ENCODE results near the gene ARHGAP9. TPM values are rescaled to one million over a fixed set of nuclear protein-coding genes. Genes with fewer than 3 reads are reported as not detected.
"Not testable (repeated sequence)": the region's sequence is repeated elsewhere in the genome, so short reads cannot be mapped to it uniquely, and the experiment has no call there.

Gene ARHGAP9
- total RNA-seq, 1 donor from 2014 or later: 1.1 TPM

- H3K36me3 ChIP-seq (ENCODE audit: control insufficient read depth, insufficient read depth, low read length): peaks cover 2% of the 10 kb centered on the region
- no peak for TF ChIP-seq CTCF (IDR thresholded peaks at IDR 0.05; ENCODE audit: insufficient read depth, low read length, poor library complexity, severe bottlenecking)
- H3K4me3 ChIP-seq (ENCODE audit: low read depth, low read length): peak overlapping the region; percentile 90
- no peaks in the 10 kb centered on the region for H3K27me3 ChIP-seq (ENCODE audit: control insufficient read depth, insufficient read depth, low read length)
- DNase-seq (ENCODE audit: low read depth): no peak
These were observed 38.7 kb upstream of the ARHGAP9 start for GRCh38 chr12:57518176-57518919.

GRCh38 chr12:57517718-57518117 is 38.1 kb upstream of the ARHGAP9 start:
- H3K4me3 ChIP-seq (ENCODE audit: low read depth, low read length); H3K36me3 ChIP-seq (ENCODE audit: control insufficient read depth, insufficient read depth, low read length); H3K27me3 ChIP-seq (ENCODE audit: control insufficient read depth, insufficient read depth, low read length); DNase-seq (ENCODE audit: low read depth): not testable (repeated sequence)

GRCh38 chr12:57517187-57517586 is 37.5 kb upstream of the ARHGAP9 start:
- Histone ChIP-seq H3K27me3 (ENCODE audit: control insufficient read depth, insufficient read depth, low read length) (no peaks in the 10 kb centered on the region), H3K4me3 (ENCODE audit: low read depth, low read length) (no peak overlapping the region), H3K36me3 (ENCODE audit: control insufficient read depth, insufficient read depth, low read length) (peaks cover 2% of the 10 kb centered on the region)
- TF ChIP-seq CTCF (IDR thresholded peaks at IDR 0.05; ENCODE audit: insufficient read depth, low read length, poor library complexity, severe bottlenecking): no peak
- DNase-seq (ENCODE audit: low read depth): no peak

GRCh38 chr12:57516617-57517153 is 37.0 kb upstream of the ARHGAP9 start:
- no peak overlapping the region for H3K4me3 ChIP-seq (ENCODE audit: low read depth, low read length)
- H3K36me3 ChIP-seq (ENCODE audit: control insufficient read depth, insufficient read depth, low read length): peaks cover 3% of the 10 kb centered on the region
- no peak for TF ChIP-seq CTCF (IDR thresholded peaks at IDR 0.05; ENCODE audit: insufficient read depth, low read length, poor library complexity, severe bottlenecking)
- no peak for DNase-seq (ENCODE audit: low read depth)
- no peaks in the 10 kb centered on the region for H3K27me3 ChIP-seq (ENCODE audit: control insufficient read depth, insufficient read depth, low read length)

- no peak overlapping the region for H3K4me3 ChIP-seq (ENCODE audit: low read depth, low read length)
These were observed 36.4 kb upstream of the ARHGAP9 start for GRCh38 chr12:57515934-57516541.

More at GRCh38 chr12:57515934-57516541, 36.4 kb upstream of the ARHGAP9 start:
- DNase-seq (ENCODE audit: low read depth): no peak
- TF ChIP-seq CTCF (IDR thresholded peaks at IDR 0.05; ENCODE audit: insufficient read depth, low read length, poor library complexity, severe bottlenecking): no peak
- Histone ChIP-seq H3K36me3 (ENCODE audit: control insufficient read depth, insufficient read depth, low read length) (peaks cover 3% of the 10 kb centered on the region), H3K27me3 (ENCODE audit: control insufficient read depth, insufficient read depth, low read length) (no peaks in the 10 kb centered on the region)

All from kidney epithelial cell (primary cell).